ENCODE measurements around the gene CPEB1. TPM values are rescaled to one million over a fixed set of nuclear protein-coding genes. Genes with fewer than 3 reads are reported as not detected.
"Not testable (repeated sequence)": the region's sequence is repeated elsewhere in the genome, so short reads cannot be mapped to it uniquely, and the experiment has no call there.

CPEB1 gene
- total RNA-seq, 4 donors from 2014 or later: 1.3 to 5.0 (median 3.8) TPM

DNA sequence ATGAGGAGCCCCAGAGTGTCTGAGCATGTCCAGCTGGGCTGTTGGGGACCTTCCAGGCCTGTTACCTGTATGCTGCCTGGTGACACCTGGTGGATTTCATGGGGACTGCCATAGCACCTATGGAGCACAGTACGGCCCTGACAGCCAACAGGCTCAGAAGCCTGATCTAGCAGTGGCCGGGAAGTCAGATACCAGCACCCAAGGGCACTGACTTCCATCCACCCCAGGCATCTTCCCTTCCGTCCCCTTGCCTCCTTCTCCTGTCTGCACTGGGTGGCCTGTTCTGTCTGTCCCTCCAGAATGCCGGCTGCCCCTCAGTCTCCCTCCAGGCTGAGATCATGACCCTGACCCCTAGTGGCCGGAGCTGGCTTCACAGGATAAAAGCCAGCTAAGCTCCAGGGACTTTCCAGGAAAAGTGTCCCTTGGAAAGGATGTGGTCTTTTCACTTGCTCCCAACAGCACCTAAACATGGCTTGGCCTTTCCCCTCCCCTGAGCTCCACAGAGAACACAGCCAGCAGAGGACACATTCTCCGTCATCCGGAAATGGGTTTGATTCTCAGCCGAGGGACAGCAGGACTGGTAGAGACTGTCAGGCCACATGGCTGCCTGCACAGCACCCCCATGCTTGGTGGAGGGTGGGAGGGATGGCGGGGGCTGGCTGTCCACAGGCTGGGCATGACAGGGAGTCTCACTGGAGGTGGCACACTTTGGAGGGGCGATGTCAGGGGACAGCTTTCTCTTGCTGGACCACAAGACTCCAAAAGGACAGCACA lies 116.4 kb downstream of the CPEB1 start:
- TF ChIP-seq, protein P1, sequence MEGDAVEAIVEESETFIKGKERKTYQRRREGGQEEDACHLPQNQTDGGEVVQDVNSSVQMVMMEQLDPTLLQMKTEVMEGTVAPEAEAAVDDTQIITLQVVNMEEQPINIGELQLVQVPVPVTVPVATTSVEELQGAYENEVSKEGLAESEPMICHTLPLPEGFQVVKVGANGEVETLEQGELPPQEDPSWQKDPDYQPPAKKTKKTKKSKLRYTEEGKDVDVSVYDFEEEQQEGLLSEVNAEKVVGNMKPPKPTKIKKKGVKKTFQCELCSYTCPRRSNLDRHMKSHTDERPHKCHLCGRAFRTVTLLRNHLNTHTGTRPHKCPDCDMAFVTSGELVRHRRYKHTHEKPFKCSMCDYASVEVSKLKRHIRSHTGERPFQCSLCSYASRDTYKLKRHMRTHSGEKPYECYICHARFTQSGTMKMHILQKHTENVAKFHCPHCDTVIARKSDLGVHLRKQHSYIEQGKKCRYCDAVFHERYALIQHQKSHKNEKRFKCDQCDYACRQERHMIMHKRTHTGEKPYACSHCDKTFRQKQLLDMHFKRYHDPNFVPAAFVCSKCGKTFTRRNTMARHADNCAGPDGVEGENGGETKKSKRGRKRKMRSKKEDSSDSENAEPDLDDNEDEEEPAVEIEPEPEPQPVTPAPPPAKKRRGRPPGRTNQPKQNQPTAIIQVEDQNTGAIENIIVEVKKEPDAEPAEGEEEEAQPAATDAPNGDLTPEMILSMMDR (IDR thresholded peaks at IDR 0.05): peak in 1 of 3 donors; percentile 23
- ATAC-seq (ENCODE audit: low FRiP score) (peak; percentile 77), DNase-seq (ENCODE audit: low spot score) (no peak)

DNA sequence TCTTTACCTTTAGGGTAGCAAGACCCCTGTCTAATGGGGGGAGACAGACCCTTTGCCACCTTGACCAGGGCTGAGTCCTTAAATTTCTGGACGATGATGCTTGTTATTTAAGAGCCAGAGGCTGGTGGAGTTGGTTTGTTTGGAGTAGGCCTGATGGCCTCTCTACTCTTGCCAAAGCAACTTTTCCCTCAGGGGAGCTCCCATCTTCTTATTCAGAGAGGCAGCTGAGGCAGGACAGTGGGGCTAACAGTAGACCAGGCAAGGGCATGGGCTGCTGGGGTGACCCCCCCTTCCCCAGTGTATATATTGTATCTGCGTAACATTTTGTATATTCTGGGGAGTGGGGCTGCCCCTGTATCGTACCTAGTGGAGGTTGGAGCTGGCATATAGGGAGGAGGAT lies 117.2 kb downstream of the CPEB1 start:
- no peak for ATAC-seq (ENCODE audit: low FRiP score)
- DNase-seq (ENCODE audit: low spot score): no peak
- TF ChIP-seq, protein P1 (IDR thresholded peaks at IDR 0.05): no peak

DNA sequence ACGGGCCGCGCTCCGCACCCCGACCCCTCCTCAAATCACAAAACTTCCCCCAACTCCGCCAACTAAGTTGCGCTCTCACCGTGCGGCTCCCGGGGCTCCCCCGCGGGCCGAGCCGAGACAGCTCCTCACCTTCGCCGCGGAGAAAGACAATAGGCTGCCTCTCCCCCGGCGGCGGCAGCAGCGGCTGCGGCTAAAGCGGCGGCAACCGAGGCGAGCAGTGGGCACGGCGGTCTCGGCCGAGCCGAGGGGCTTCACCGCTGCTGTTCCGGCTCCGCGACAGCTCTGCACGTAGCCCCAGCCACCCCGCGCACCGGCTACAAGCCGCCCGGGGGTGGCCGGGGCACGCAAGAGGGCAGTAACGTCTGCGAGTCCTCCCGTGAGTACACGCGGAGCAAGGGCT lies 133.6 kb downstream of the CPEB1 start:
- ATAC-seq (ENCODE audit: low FRiP score); DNase-seq (ENCODE audit: low spot score): not testable (repeated sequence)

DNA sequence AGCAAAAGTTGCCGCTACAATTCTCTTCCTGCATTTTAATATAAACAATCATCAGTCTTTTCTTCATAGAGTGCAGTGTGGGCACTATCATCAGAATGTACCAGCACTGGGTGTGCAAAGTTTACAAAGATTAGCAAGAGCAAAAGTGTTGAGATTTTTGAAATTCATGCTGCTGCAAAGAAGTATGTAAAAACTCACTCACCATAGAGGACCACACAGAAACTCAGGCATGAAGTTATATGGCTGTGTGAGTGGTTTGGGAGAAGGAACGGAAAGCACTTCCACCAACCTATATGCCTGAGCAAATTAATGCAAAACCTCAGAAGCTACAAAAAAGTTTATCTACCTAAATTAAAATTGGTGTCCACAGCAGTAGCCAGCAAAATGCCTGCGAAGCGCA lies 139.5 kb downstream of the CPEB1 start:
- DNase-seq (ENCODE audit: low spot score); ATAC-seq (ENCODE audit: low FRiP score): not testable (repeated sequence)

DNA sequence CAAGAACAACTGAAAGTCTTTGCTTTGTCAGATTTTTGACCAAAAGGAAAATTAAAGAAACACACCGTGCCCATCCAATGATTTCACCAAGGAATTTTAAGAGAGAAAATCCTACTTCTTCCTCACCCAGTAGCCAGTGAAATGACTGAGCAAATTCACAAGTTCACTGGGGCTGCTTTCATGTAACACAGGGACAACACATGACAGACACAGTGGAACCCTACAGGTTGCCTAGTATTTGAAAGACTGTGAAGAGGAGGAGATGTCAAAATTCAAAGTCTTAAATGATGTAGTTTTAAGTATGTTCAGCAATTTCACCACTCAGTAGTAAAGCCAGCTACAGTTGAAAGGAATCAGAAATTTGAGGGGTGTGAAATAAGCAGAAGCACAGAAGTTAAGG lies 140.1 kb downstream of the CPEB1 start:
- not testable (repeated sequence) for DNase-seq (ENCODE audit: low spot score); ATAC-seq (ENCODE audit: low FRiP score)

DNA sequence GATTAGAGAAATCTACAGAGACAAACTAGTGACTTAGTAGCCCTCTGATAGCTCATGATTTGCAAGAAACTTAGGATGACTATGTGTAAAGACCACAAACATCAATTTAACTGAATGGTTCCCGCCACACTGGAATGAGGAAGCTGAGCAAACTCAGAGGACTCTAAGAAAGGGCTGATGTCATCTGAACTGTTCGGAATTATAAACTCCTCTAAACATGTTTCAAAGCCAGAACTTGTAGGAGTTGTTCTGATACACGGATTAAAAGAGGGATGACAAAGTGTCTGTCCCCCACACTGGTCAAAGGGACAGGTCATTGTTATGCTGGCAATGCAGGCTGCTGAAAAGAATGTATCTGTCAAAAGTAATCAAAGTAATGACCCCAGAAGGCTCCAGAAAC lies 141.3 kb downstream of the CPEB1 start:
- ATAC-seq (ENCODE audit: low FRiP score); DNase-seq (ENCODE audit: low spot score): not testable (repeated sequence)

DNA sequence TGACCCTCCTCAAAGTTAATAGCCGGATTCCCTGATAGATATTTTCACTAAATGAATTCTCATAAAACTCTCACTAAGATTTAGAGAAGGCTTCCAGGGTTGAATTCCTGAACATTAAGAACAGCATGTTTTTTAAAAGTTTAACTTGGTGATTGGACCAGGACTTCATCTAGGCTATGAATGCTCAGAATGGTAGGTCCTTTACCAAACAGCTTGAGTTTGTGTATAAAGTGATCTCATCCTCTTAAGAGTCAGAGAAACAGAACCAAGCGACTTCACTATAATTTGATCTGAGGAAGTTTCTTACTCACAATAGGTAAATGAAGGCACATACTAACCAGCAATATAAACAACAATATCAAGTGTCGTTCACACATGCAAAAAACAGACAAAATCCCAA lies 143.1 kb downstream of the CPEB1 start:
- not testable (repeated sequence) for DNase-seq (ENCODE audit: low spot score); ATAC-seq (ENCODE audit: low FRiP score)

DNA sequence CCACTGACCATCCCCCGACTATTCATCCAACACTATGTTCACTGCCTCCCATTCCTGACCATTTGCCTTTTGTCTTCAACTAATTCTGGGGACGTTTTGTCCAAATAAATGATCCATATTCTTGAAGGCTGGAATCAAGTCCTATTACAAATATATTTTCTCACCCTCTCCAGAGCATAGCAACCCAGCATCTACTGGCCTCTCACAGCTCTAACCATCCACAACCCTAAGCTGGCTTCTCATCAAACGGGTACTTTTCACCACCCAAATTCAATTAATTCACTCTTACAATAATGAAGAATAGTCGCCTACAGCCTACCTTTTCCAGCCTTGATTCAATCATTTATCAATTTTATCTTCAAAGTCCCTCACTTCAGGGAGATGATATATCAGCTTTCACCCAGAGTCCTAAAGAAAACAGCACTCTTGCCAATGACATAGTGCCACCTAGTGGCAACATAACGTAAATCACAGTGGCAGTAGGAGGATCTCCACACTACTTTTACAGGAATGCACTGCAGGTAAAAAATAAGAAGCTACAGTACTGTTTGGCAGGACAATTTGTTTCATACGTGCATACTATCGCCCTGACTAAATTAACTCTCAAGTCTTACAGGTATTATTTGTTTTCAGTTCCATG lies 144.3 kb downstream of the CPEB1 start:
- DNase-seq (ENCODE audit: low spot score); ATAC-seq (ENCODE audit: low FRiP score): not testable (repeated sequence)

DNA sequence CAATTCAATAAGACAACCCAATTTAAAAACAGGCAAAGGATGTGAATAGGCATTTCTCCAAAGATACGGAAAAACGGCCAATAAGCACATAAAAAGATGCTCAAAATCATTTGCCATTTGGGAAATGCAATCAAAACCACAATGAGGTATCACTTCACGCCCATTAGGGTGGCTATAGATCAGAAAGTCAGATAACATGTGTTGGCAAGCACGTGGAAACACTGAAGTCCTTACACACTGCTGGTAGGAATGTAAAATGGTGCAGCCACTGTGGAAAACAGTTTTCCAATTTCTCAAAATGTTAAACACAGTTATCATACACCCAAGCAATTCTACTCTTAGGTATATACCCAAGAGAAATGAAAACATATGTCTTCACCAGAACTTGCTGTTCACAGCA lies 146.4 kb downstream of the CPEB1 start:
- ATAC-seq (ENCODE audit: low FRiP score): not testable (repeated sequence)

DNA sequence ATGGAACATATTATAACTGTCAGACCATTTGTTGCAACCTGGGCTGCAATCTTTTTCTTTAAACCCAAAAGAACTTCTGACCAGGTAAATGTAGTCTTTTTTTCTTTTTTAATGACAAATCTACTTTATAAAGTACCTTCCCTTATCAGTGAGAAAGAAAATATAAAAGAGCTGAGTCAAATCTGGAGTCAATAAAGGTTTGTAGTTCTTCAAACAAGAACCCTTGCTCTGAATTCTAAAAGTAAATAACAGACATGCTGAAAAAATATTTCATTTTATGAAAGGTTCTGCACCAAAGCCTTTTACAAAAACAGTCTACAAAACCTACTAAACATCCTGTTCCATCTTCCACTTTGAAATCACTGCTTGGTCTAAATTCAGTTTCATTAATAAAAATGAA lies 149.2 kb downstream of the CPEB1 start:
- DNase-seq (ENCODE audit: low spot score); ATAC-seq (ENCODE audit: low FRiP score): not testable (repeated sequence)

More for the DNA sequence above, 146.4 kb downstream of the CPEB1 start:
- not testable (repeated sequence) for DNase-seq (ENCODE audit: low spot score)

Other genes starting within 250 kb of the CPEB1 start
- gene GOLGA6L9, start 217.5 kb downstream of the CPEB1 start, total RNA-seq: 1 to 10 TPM; 1.6 to 2.5 (median 2.1) TPM
- gene RPS17, start 106.9 kb downstream of the CPEB1 start, total RNA-seq: 1,000 to 10,000 TPM; 2,008 to 3,328 (median 2,462) TPM
- 1 to 10 TPM in 3 of 4 donors, under 1 TPM in 1; 0.31 to 7.6 (median 1.4) TPM for gene AP3B2, start 62.5 kb upstream of the CPEB1 start, total RNA-seq
- gene FSD2, start 158.7 kb upstream of the CPEB1 start, total RNA-seq: not detected
- gene WHAMM, start 162.3 kb upstream of the CPEB1 start, total RNA-seq: 1 to 10 TPM; 7.5 to 9.7 (median 7.9) TPM

All from omental fat pad (tissue), 4 donors.